RWPE1 (cell line): ENCODE results near the gene CUX1.

Experiments used
- CTCF ChIA-PET: fragments of 350-600 bp; sonication (Branson Sonifier 250); formaldehyde crosslinking; extraction: SDS; loops from one replicate; lab custom pipeline; 2021; lab: Yijun Ruan, JAX
- POLR2A ChIA-PET: fragments of 400-600 bp; formaldehyde crosslinking; extraction: SDS; loops from one replicate; lab custom pipeline; 2020; ENCODE audit warnings: antibody characterized with exemption; ENCODE audit not compliant: low non-redundant PET; lab: Yijun Ruan, JAX
- DNase-seq: peaks from one replicate; pipeline ENCODE4 v3.0.0; 2012; ENCODE audit warnings: low spot score
- H3K27ac ChIP-seq: fragments of 450-650 bp; 2 replicates; pipeline ENCODE4 v1.5.1; 2017
- CTCF ChIP-seq: fragments of 450-650 bp; conservative IDR thresholded peaks from 2 replicates; pipeline ENCODE4 v1.5.1; 2017; ENCODE audit warnings: low read depth, mild to moderate bottlenecking

CUX1 gene

GRCh38 chr7:102189756-102190155 is 372.3 kb downstream of the CUX1 start:
- DNase-seq, result no peak
- CTCF ChIA-PET, result no interaction called here
- no peak for TF ChIP-seq CTCF
- POLR2A ChIA-PET, result no interaction called here
- H3K27ac ChIP-seq, result peak overlapping the region; percentile 18

GRCh38 chr7:102190776-102191350 is 373.4 kb downstream of the CUX1 start:
- CTCF ChIA-PET, result no interaction called here
- no peak for TF ChIP-seq CTCF

GRCh38 chr7:102191556-102192379 is 374.3 kb downstream of the CUX1 start:
- no peak for TF ChIP-seq CTCF
- DNase-seq, result no peak
- no peak overlapping the region for H3K27ac ChIP-seq
- ChIA-PET CTCF (interaction anchor here (0.7 kb wide), 1 partner anchor 13 kb away, joined by 3 read pairs; no protein-coding TSS in a partner anchor), POLR2A (no interaction called here)

More at GRCh38 chr7:102190776-102191350, 373.4 kb downstream of the CUX1 start:
- POLR2A ChIA-PET, result no interaction called here
- no peak for DNase-seq
- H3K27ac ChIP-seq, result no peak overlapping the region

GRCh38 chr7:102192790-102193189 is 375.4 kb downstream of the CUX1 start:
- POLR2A ChIA-PET, result no interaction called here
- CTCF ChIA-PET, result interaction anchor here (0.6 kb wide), 1 partner anchor 902 kb away, joined by 3 read pairs; no protein-coding TSS in a partner anchor

GRCh38 chr7:102193806-102194205 is 376.4 kb downstream of the CUX1 start:
- DNase-seq, result no peak
- peak overlapping the region; percentile 21 for H3K27ac ChIP-seq
- ChIA-PET POLR2A (no interaction called here), CTCF (interaction anchor here (0.7 kb wide), 1 partner anchor 30 kb away, joined by 3 read pairs; no protein-coding TSS in a partner anchor)
- TF ChIP-seq CTCF, result no peak

More at GRCh38 chr7:102192790-102193189, 375.4 kb downstream of the CUX1 start:
- H3K27ac ChIP-seq, result peak overlapping the region; percentile 18
- TF ChIP-seq CTCF, result no peak
- DNase-seq, result no peak

GRCh38 chr7:102195361-102195760 is 377.9 kb downstream of the CUX1 start:
- CTCF ChIA-PET, result no interaction called here
- no peak for TF ChIP-seq CTCF
- no peak for DNase-seq
- no peak overlapping the region for H3K27ac ChIP-seq
- POLR2A ChIA-PET, result no interaction called here
